ENCODE data around the gene MYRFL.

- TF ChIP-seq CTCF (IDR thresholded peaks at IDR 0.05) (no peak), POLR2AphosphoS5 (IDR thresholded peaks at IDR 0.05) (no peak)
Measured at GRCh38 chr12:69886109-69886508, 61.1 kb downstream of the MYRFL start.
